ENCODE measurements around the gene FRMD4A. TPM values are rescaled to one million over a fixed set of nuclear protein-coding genes. Genes with fewer than 3 reads are reported as not detected.

Gene FRMD4A
- total RNA-seq, 2 donors from 2014 or later, result 37.8 to 41.6 TPM

DNA sequence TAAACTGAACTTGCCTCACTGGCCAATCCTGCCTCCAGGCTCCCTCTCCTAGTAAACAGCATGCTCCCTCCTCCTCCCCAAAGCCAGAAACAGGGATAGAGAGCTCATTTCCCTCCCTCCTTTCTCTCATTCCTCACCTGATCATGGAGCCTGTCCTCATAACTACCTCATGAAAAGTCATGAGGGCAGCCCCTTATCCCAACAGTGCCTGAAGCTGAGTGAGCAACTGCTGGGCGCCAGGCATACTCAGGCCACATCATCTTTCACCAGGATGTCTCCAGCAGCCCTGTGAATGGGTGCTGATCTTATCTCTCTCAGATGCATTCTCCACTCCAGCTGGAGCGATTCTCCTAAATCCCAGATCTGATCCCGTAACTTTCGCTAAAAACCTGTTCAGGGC, 436.8 kb downstream of the FRMD4A start:
- no peak for DNase-seq (ENCODE audit: low spot score)
- intact Hi-C loops (cut with DNase I), result loop anchor here in 1 of 2 donors (5.0 kb wide), 1 partner anchor 107 kb away; no protein-coding TSS in a partner anchor

- intact Hi-C loops (cut with DNase I), result loop anchor here in 1 of 2 donors (5.0 kb wide), 1 partner anchor 106 kb away; no protein-coding TSS in a partner anchor
- DNase-seq (ENCODE audit: low spot score), result no peak
Observed at GRCh38 chr10:13892871-13893270, 437.9 kb downstream of the FRMD4A start.

DNA sequence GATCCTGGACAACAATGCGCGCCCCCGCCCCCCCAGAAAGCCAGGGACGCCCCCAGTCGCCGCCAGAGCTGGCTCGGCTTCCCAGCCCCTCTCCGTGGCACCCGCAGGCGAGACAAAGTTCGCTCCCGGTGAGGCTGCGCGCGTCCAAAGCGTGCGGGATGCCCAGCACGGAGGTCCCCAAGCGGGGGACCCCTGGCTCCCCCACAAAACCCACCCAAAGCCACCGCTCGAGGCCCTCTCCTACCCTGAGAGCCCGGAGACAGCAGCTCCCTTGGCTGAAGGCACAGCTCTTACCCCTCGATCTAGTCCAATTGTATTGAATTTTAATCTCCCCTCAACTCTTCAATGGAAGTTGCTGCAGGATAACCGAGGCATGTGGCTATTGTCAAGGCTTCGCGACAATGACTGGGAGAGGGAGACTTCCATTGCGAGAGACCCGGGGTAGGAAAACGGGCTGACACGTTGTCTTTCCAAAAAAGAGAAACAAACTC, 438.7 kb downstream of the FRMD4A start:
- intact Hi-C loops (cut with DNase I), result loop anchor here in 1 of 2 donors (5.0 kb wide), 1 partner anchor 105 kb away; no protein-coding TSS in a partner anchor
- DNase-seq (ENCODE audit: low spot score), result no peak

- intact Hi-C loops (cut with DNase I), result loop anchor here in 1 of 2 donors (5.0 kb wide), 1 partner anchor 104 kb away; no protein-coding TSS in a partner anchor
Observed at GRCh38 chr10:13891128-13892000, 439.4 kb downstream of the FRMD4A start.

GRCh38 chr10:13890233-13891127, 440.2 kb downstream of the FRMD4A start:
- DNase-seq (ENCODE audit: low spot score), result no peak
- intact Hi-C loops (cut with DNase I), result loop anchor here in 1 of 2 donors (5.0 kb wide), 1 partner anchor 103 kb away; no protein-coding TSS in a partner anchor

More at GRCh38 chr10:13891128-13892000, 439.4 kb downstream of the FRMD4A start:
- no peak for DNase-seq (ENCODE audit: low spot score)

DNA sequence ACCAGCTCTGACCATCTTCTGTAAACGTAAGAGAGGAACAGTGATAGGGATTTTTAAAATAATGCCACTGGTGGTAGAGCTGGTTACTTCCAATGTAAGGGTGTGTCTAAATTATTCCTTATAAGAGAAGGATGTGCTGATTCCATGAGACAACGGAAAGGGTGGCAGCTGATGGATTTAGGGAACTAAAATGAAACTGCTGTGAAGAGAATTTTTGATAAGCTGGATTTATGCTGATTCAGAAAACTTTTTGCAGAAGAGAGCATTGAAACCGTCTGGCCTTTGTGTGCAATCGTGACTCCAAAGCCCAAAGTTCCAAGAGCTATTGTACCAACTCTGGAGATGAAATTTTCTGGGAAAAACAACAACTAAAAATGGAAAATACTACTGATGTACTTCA, 443.0 kb downstream of the FRMD4A start:
- no peak for DNase-seq (ENCODE audit: low spot score)
- intact Hi-C loops (cut with DNase I), result loop anchor here in 1 of 2 donors (10.0 kb wide), 1 partner anchor 63 kb away; no protein-coding TSS in a partner anchor

GRCh38 chr10:13885238-13885990, 445.3 kb downstream of the FRMD4A start:
- no peak for DNase-seq (ENCODE audit: low spot score)
- intact Hi-C loops (cut with DNase I), result loop anchor here in 1 of 2 donors (10.0 kb wide), 1 partner anchor 61 kb away; no protein-coding TSS in a partner anchor

GRCh38 chr10:13883636-13884444, 446.9 kb downstream of the FRMD4A start:
- DNase-seq (ENCODE audit: low spot score), result no peak
- intact Hi-C loops (cut with DNase I), result loop anchor here in 1 of 2 donors (10.0 kb wide), 1 partner anchor 59 kb away; no protein-coding TSS in a partner anchor

GRCh38 chr10:13882119-13882711, 448.5 kb downstream of the FRMD4A start:
- intact Hi-C loops (cut with DNase I), result loop anchor here in 1 of 2 donors (10.0 kb wide), 1 partner anchor 57 kb away; no protein-coding TSS in a partner anchor

DNA sequence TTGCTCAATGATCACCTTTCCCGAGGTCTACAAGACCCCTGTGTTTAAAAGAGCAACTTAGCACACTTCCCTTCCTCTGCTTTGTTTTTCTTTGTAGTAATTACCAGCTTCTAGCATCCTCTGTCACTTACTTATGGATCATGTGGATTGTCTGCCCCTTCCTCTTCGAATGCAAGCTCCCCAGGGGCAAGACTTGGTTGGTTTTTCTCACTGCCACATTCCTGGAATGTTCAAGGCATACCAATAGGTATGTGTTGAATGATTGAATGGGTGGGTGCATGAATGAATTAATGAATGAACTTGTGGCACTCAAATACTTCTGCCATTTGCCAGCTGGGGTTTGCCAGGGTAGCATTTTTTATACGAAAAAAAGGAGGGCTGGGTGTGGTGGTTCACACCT, 450.0 kb downstream of the FRMD4A start:
- intact Hi-C loops (cut with DNase I), result loop anchor here in 1 of 2 donors (10.0 kb wide), 1 partner anchor 56 kb away; no protein-coding TSS in a partner anchor
- no peak for DNase-seq (ENCODE audit: low spot score)

More at GRCh38 chr10:13882119-13882711, 448.5 kb downstream of the FRMD4A start:
- DNase-seq (ENCODE audit: low spot score), result no peak

- peak; percentile 91 for DNase-seq (ENCODE audit: low spot score)
- intact Hi-C loops (cut with DNase I), result no loop called here
Observed at GRCh38 chr10:13877154-13877909, 453.4 kb downstream of the FRMD4A start.

DNA sequence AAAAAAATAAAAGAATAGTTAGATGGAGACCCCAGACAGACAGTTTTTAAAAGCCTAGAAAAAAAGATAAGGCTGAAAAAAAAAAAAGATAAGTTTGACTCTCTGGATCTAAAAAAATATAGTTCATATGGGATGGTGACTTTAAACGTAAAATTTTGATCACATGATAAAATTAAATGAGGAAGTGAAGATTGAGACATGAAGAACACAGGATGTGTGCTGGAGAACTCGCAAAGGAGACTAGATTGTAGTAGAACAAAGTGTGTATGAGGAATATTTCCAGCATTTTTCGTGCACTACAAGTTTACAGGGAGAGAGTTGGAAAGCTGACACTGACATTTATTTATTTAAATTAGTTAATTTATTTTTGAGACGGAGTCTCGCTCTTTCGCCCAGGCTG, 457.5 kb downstream of the FRMD4A start:
- intact Hi-C loops (cut with DNase I), result no loop called here

DNA sequence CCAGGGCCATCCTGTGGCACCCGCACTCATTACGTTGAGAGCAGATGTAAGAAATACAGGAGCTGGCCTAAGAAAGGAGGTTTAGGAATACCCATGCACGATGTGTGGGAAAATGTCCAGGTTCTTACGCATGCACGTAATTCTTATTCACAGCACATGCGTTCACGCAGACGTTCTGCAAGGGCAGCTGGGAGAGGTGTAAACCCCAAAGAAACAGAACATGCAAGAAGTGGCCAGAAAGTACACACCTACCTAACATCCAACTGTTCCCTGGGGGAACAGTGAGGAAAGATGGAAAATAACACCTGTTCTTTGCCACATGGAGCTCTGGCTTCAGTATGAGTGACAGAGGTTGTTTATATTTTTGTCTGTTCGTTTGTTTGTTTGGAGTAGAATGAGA, 458.3 kb downstream of the FRMD4A start:
- DNase-seq (ENCODE audit: low spot score), result no peak
- intact Hi-C loops (cut with DNase I), result no loop called here

More for the DNA sequence above, 457.5 kb downstream of the FRMD4A start:
- no peak for DNase-seq (ENCODE audit: low spot score)

GRCh38 chr10:13871776-13872175, 458.9 kb downstream of the FRMD4A start:
- no peak for DNase-seq (ENCODE audit: low spot score)
- intact Hi-C loops (cut with DNase I), result no loop called here

DNA sequence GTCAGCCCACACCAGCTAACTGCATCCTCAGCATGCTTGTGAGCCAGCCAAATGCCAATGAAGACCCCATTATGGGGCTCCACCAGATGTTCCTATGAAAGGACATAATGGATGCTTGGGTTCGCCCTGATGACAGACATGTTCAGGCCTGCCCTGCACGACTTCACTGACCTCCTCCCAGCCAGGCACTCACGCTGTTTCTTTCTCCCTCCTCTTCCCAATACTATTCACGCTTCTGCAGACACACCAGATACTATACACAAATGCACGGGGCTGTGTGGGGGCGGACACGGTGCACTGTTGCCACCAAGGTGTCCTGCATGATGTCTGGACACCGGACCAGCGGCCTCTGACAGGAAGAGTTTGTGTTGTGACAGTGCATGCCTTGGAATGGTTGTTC, 459.7 kb downstream of the FRMD4A start:
- DNase-seq (ENCODE audit: low spot score), result no peak
- intact Hi-C loops (cut with DNase I), result no loop called here

- intact Hi-C loops (cut with DNase I), result no loop called here
- DNase-seq (ENCODE audit: low spot score), result no peak
Observed at GRCh38 chr10:13869295-13869664, 461.4 kb downstream of the FRMD4A start.
